ENCODE results near the gene PEX13. TPM values are rescaled to one million over a fixed set of nuclear protein-coding genes. Genes with fewer than 3 reads are reported as not detected.
"Not testable (repeated sequence)": the region's sequence is repeated elsewhere in the genome, so short reads cannot be mapped to it uniquely, and the experiment has no call there.

Gene PEX13
- total RNA-seq, 4 donors from 2014 or later: 51.5 to 85.6 (median 75.4) TPM

DNA sequence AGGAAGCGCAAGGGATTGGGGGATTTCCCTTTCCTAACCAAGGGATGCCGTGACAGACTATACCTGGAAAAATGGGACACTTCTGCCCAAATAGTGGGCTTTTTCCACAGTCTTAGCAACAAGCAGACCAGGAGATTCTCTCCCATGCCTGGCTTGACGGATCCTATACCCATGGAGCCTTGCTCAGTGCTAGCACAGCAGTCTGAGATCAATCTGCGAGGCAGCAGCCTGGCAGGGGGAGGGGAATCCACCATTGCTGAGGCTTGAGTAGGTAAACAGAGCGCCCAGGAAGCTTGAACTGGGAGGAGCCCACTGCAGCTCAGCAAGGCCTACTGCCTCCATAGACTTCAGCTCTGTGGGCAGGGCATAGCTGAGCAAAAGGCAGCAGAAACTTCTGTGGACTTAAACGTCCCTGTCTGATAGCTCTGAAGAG is 3.7 kb downstream of the PEX13 start:
- Histone ChIP-seq H3K9me3 (no peaks in the 10 kb centered on the region), H3K4me3 (replicated peaks in 1 of 3) (no peak overlapping the region), H3K4me1 (peaks cover 4 to 19% of the 10 kb centered on the region in 2 donors), H3K27me3 (no peaks in the 10 kb centered on the region), H3K27ac (no peak overlapping the region), H3K36me3 (no peaks in the 10 kb centered on the region)
- 98 to 100% methylated on average over 5 to 6 of the region's 6 CpGs for WGBS, 2 donors
- no peak for TF ChIP-seq POLR2A (IDR thresholded peaks at IDR 0.05)
- TF ChIP-seq, protein P1, sequence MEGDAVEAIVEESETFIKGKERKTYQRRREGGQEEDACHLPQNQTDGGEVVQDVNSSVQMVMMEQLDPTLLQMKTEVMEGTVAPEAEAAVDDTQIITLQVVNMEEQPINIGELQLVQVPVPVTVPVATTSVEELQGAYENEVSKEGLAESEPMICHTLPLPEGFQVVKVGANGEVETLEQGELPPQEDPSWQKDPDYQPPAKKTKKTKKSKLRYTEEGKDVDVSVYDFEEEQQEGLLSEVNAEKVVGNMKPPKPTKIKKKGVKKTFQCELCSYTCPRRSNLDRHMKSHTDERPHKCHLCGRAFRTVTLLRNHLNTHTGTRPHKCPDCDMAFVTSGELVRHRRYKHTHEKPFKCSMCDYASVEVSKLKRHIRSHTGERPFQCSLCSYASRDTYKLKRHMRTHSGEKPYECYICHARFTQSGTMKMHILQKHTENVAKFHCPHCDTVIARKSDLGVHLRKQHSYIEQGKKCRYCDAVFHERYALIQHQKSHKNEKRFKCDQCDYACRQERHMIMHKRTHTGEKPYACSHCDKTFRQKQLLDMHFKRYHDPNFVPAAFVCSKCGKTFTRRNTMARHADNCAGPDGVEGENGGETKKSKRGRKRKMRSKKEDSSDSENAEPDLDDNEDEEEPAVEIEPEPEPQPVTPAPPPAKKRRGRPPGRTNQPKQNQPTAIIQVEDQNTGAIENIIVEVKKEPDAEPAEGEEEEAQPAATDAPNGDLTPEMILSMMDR (IDR thresholded peaks at IDR 0.05): no peak
- DNase-seq: no peak
- intact Hi-C loops (cut with DNase I): no loop called here

DNA sequence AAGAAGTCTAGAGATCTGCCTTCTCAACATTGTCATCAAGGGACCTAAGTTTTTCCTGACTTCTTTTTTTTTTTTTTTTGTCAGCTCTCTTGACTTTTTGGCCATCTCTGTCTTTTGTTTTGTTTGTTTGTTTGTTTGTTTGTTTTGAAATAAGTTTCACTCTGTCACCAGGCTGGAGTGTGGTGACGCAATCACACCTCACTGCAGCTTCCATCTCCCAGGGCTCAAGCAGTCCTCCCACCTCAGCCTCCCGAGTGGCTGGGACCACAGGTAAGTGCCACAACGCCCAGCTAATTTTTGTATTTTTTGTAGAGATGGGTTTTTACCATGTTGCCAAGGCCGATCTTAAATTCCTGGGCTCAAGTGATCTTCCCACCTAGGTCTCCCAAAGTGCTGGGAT is 6.2 kb downstream of the PEX13 start:
- Histone ChIP-seq H3K9me3 (no peaks in the 10 kb centered on the region), H3K27me3 (no peaks in the 10 kb centered on the region), H3K4me3 (replicated peaks in 1 of 3) (no peak overlapping the region), H3K36me3 (no peaks in the 10 kb centered on the region), H3K4me1 (peaks cover 4 to 16% of the 10 kb centered on the region in 2 donors), H3K27ac (no peak overlapping the region)
- DNase-seq: no peak
- intact Hi-C loops (cut with DNase I): no loop called here
- TF ChIP-seq POLR2A (IDR thresholded peaks at IDR 0.05): no peak
- TF ChIP-seq, protein P1 (IDR thresholded peaks at IDR 0.05): no peak
- WGBS, 2 donors: 94 to 99% methylated on average over 4 of the region's 4 CpGs

DNA sequence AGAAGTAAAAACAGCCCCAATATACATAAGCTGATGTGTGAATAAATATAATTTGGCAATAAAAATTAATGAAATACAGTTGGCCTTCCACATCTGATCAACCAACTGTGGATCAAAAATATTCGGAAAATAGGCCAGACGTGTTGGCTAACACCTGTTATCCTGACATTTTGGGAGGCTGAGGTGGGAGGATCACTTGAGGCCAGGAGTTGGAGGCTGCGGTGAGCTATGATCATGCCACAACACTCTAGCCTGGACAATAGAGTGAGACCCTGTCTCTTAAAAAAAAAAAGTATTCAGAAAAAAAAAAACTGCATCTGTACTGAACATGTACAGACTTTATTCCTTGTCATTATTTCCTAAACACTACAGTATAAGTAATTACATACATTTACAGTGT is 12.0 kb downstream of the PEX13 start:
- Histone ChIP-seq H3K27ac (no peak overlapping the region), H3K9me3 (no peaks in the 10 kb centered on the region), H3K27me3 (no peaks in the 10 kb centered on the region), H3K36me3 (peaks cover 19 to 22% of the 10 kb centered on the region in 2 donors), H3K4me3 (replicated peaks in 1 of 3) (no peak overlapping the region), H3K4me1 (no peaks in the 10 kb centered on the region)
- no peak for DNase-seq
- 99 to 100% methylated on average over 3 of the region's 3 CpGs for WGBS, 2 donors
- intact Hi-C loops (cut with DNase I): no loop called here
- TF ChIP-seq, protein P1 (IDR thresholded peaks at IDR 0.05): no peak
- TF ChIP-seq POLR2A (IDR thresholded peaks at IDR 0.05): no peak

DNA sequence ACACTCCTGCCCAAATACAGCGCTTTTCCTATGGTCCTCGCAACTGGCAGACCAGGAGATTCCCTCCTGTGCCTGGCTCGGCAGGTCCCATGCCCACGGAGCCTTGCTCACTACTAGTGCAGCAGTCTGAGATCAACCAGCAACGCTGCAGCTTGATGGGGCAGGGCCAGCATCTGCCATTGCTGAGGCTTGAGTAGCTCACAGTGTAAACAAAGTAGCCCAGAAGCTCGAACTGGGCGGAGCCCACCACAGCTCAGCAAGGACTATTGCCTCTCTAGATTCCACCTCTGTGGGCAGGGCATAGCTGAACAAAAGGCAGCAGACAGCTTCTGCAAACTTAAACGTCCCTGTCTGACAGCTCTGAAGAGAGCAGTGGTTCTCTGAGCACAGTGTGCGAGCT is 17.1 kb downstream of the PEX13 start:
- DNase-seq; H3K9me3 ChIP-seq; intact Hi-C loops (cut with DNase I); H3K27me3 ChIP-seq; H3K4me1 ChIP-seq; H3K4me3 ChIP-seq (replicated peaks in 1 of 3); H3K27ac ChIP-seq: not testable (repeated sequence)
- 88% methylated on average over 7 to 9 of the region's 9 CpGs for WGBS, 2 donors
- H3K36me3 ChIP-seq: peaks cover 27 to 31% of the 10 kb centered on the region in 2 donors

DNA sequence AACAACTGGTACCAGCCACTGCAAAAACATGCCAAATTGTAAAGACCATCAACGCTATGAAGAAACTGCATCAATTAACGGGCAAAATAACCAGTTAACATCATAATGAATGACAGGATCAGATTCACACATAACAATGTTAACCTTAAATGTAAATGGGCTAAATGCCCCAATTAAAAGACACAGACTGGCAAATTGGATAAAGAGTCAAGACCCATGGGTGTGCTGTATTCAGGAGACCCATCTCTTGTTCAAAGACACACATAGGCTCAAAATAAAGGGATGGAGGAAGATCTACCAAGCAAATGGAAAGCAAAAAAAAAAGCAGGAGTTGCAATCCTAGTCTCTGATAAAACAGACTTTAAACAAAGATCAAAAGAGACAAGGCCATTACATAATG is 19.1 kb downstream of the PEX13 start:
- WGBS, 2 donors: 97 to 98% methylated on average over 2 of the region's 2 CpGs
- H3K36me3 ChIP-seq: peaks cover 22 to 28% of the 10 kb centered on the region in 2 donors
- intact Hi-C loops (cut with DNase I); H3K27me3 ChIP-seq; H3K9me3 ChIP-seq; H3K4me1 ChIP-seq; DNase-seq; H3K27ac ChIP-seq; H3K4me3 ChIP-seq (replicated peaks in 1 of 3): not testable (repeated sequence)

DNA sequence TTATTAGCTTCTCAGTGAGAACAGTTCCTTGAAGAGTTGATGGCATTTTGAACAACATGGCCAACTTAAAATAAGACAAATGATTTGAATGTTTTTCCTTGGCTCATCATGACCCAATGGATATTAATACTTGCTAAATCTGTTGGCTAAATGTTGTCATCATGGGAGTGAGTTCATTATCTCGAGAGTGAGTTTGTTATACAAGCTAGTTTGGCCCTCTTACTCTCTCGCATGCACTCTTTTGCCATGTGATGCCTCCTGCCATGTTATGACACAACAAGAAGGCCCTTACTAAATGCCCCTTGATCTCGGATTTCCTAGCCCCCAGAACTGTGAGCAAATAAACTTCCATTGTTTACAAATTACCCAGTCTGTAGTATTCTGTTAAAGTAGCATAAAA is 25.3 kb downstream of the PEX13 start:
- intact Hi-C loops (cut with DNase I): no loop called here
- Histone ChIP-seq H3K27me3 (no peaks in the 10 kb centered on the region), H3K9me3 (no peaks in the 10 kb centered on the region), H3K36me3 (no peaks in the 10 kb centered on the region), H3K4me1 (peaks cover 2 to 11% of the 10 kb centered on the region in 2 donors), H3K27ac (no peak overlapping the region), H3K4me3 (replicated peaks in 1 of 3) (no peak overlapping the region)
- TF ChIP-seq, protein P1 (IDR thresholded peaks at IDR 0.05): no peak
- no peak for TF ChIP-seq POLR2A (IDR thresholded peaks at IDR 0.05)
- WGBS, 2 donors: 84 to 90% methylated on average over 3 of the region's 3 CpGs
- DNase-seq: no peak
